HL-60/S4 treated with phorbol 12-myristate 13-acetate at 8.2 ng/mL for 4 days and 3 days (cell line): ENCODE data around the gene ZC3H8.

Experiments used
- in situ Hi-C: fragments of 300-500 bp; cut with MboI; formaldehyde crosslinking; loops from 2 replicates; pipeline ENCODE4 v1.15.0; 2022; ENCODE audit warnings: low sequenced_read_pairs

The ZC3H8 gene

DNA sequence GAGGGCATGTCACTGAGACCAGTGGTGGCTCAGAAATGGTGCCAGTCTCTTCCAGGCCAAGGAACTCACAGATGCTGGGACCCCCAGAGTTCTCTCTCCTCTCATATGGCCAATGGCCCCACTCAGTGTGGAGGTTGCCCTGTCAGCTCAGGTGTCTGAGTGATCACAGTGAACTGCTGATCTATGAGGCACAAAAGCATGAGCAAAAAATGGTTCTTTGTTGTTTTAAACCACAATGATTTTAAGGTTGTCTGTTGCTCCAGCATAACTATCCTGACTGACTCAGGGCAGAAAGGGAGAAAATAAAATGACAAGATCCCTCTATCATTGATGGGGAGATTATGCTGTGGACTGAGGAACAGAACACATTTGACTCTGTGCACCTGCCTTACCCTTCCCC is 58.9 kb downstream of the ZC3H8 start:
- in situ Hi-C loops = no loop called here

DNA sequence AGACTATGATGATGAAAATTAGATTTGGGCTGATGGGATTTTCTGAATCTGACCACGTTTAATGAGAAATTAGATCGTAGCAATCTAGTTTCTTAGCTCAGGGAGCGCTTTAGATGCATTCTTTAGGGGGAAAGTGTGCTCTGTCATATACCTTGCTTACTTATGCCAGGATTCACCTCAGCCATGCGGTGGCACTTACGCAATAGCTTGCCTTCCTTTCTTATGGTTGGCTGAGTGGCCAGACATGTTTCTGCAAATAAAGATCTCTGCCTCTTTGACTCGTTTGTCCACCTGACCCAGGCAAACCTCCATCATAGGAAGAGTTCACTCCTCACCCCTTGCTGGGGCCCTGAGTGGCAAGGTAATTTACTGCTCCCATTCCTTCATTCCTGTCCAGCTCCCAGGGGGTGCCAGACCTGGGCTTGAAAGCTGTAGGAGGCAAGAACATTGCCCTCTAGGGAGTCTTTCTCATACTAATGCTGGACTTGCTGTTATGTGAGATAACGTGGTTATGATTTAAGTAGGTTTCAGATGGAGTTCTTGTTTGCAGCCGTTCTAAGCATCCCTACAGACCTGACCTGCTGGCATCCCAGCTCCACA is 59.6 kb downstream of the ZC3H8 start:
- in situ Hi-C loops = no loop called here

DNA sequence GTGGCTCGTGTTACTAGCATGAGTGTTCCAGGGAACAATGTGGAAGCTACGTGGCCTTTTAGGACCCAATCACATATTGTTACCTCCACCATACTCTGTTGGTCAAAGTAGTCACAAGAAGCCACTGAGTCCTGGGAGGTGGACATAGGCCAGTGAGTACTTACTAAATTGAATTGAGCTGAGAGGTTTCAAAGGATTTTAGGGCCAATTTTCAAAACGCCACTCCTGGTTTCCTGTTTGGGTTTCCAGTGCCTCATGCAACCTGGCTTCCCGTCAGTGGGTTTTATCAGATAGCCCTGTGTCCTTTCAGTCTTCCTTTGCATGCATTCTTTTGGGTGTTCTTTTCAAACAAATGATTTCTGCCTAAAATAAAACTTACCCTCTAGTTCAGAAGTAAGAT is 60.4 kb downstream of the ZC3H8 start:
- in situ Hi-C loops = no loop called here

DNA sequence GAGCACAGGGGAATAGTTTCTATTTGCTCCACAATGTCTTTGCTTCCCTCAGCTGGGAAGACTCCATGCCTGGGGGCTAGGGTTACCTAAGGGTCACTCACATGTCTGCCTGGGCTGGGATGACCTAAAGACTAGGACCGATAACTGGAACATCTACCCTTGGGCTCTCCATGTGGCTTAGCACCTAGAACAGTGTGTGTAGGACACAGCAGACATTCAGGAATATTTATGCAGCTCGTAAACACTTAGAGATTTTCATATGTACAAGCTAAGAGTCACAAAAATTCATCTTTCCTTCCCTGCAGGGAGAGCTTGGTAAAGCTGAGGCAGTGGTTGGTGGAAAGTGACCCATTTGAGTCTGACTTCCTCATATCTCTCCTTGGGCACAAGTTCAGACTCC is 60.8 kb downstream of the ZC3H8 start:
- in situ Hi-C loops = no loop called here

DNA sequence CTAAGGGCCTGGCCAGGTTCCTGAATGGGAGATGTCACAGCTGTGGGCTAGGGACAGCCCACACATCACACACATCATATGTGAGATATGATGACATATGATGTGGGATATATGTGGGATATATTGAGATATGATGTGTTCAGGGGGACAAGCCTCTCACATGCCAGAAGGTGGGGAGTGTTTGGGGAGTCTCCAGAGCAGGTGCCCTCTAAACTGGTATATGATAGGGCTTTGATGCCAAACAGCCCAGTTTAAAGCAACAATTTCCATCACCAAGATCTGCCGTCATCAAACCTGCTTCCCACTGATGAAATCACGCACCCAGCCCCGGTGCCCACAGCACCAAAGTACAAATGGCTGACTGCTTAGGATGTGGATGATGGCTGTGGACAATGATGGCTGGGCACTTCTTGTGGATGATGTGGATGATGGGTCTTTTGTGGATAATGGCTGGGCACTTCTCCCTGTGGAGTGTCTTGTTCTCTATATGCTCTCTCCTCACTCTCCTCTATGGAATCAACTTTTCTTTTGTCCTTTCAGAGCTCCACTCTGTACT is 65.8 kb downstream of the ZC3H8 start:
- in situ Hi-C loops = no loop called here

DNA sequence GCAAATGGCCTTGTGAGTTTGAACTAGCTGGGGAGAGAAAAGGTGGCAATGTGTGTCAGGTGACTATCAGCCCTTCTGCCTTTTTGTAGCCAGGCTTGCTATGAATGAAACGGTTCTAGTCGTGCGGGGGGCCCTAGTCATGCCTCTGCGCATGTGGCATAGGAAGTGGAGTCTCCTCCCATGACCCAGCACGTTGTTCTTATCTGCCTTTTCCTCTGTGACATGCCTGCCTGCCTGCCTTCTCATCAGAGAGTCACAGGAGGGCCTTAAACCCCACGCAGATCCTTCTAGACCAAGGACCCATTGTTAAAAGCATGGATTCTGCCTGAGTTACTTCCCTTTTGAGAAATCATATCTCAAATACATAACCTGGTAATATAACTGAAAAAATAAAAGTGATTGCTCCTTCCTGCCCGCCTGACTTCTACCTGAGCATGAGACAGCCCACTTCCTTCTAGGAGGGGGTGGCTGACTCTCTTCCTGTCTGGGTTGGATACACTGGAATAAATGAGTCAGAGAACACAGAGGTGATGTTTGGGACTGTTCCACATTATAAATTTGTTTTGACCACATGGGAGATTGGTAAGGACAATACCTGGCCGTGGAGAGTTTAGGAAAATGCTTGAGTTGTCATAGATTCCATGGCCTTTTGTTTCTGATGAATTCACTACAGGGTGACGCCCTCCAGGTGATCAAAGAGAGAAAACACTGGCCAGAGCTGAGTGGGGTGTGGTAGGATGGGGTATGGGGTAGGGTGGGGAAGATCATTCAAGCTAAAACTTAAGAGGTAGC is 66.8 kb downstream of the ZC3H8 start:
- in situ Hi-C loops = no loop called here

DNA sequence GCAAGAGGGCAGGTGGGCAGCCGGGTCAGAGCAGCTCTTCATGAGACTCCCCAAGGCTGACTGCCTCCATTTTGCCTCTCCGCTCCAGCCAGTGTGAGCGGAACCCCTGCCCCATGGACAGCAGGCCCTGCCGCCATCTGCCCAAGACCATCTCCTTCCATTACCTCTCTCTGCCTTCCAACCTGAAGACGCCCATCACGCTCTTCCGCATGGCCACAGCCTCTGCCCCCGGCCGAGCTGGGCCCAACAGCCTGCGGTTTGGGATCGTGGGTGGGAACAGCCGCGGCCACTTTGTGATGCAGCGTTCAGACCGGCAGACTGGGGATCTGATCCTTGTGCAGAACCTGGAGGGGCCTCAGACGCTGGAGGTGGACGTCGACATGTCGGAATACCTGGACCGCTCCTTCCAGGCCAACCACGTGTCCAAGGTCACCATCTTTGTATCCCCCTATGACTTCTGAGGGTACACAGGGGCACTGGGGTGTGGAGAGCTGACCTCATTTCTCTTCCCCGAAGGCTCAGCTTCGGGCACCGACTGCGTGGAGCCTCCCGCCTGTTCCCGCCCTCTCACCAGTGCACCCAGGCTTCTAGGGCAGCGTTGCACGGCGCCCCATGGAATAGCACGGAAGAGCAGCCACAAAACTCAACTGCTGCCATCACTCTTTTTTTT is 67.7 kb downstream of the ZC3H8 start:
- in situ Hi-C loops = no loop called here

DNA sequence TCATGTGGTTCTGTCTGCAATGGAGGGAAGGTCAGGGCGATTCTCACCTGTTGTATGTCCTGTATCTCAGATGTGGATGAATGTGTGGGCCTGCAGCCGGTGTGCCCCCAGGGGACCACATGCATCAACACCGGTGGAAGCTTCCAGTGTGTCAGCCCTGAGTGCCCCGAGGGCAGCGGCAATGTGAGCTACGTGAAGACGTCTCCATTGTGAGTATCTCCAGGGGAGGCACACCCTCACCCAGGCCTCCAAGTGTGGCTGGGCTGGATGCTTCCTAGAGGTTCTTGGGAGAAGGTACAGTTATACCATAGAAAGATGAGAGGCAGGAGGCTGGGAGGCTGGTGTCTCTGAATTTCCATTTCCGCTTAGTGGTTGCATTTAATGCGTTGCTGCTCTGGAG is 69.7 kb downstream of the ZC3H8 start:
- in situ Hi-C loops = no loop called here

DNA sequence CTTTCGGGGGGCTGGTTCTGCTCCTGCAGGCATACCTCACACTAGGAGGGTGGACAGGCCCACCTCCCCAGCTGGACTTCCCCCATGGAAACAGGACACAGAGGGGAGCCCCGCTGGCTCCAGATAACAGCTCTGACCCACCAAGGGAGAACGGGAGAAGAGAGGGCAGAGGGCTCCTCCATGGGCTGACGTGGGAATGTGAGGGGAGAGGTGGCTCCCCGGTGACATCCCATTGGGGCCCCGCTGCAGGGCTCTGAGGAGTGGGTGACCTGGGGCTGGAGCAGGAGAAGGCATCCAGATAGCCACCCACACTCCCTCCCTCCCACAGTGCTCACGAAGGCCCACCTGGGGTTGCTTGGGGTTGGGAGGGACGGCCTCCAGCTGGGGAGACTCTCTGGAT is 70.7 kb downstream of the ZC3H8 start:
- in situ Hi-C loops = no loop called here

DNA sequence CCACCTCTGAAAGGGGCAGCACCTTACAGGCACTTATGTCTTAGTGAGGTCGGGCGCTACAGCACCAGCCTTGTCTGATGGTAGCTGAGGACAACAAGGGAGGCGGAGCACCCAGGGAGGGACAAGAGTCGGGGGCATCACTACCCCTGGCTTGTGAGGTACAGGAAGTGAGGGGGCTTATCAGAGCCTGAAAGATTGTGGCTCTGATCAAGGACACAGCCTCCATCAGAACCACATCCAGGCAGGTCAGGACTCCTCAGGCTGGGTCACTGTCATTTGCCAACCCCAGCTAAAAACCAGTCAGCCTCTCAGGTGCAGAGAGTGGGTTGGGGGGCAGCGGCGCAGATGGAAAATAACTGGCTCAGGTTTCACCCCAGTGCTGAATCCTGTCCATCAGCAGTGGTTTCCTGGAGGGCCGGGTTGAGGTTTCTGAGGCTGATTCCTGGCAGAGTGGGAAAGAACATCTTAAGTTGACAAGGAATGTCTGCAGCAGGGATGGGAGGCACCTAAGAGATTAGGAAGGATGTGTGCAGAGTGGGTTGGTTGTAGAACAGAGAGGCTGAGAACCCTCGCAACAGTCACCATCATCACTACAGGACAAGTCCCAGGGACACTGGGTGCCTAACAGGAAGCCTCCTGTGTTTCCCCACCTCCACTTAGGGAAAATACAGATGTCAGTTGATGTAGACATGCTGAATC is 71.4 kb downstream of the ZC3H8 start:
- in situ Hi-C loops = no loop called here

DNA sequence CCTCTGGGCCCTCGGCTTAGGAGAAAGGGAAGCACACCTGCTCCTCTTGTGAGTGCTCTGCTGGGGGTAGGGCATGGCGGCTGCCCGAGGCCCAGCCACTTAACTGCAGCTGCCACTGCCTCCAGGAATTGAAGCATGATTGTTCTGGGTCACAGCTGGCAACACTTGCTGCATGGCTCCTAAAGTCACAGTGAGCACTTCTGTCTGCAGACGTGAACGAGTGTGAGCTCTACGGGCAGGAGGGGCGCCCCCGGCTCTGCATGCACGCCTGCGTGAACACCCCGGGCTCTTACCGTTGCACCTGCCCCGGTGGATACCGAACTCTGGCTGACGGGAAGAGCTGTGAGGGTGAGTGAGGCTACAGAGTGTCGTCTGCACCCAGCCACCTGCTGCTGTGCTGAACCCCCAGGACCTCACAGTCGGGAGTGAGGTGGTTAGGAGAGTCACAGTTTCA is 72.2 kb downstream of the ZC3H8 start:
- in situ Hi-C loops = no loop called here

DNA sequence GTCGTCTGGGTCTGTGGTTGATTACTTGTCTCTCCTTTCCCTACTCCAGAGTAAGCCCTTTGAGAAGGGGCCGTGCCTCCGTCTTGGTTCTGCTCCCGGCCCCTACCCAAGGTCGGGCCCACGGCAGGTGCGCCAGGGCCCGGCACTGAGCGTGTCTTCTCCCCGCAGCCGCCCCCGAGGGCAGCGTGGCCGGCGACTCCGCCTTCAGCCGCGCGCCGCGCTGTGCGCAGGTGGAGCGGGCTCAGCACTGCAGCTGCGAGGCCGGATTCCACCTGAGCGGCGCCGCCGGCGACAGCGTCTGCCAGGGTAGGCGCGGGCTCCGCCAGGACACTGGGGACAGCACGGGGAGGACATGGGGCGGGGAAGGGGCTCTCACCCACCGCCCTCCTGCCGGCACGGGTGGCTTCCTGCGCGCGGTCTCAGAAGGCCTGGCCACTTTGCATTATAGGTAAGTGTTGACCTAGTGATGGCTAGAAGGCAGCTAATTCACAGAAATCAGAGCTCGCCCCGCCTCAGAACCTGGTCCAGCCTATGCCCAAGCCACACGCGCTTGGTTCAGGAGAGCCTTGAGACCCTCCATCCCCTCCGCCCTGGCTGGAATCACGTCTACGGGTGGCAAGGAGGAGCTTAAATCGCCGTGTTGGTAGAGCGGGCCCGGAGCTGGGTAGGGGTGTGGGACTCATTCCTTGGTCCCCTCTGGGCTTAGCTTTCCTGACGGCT is 73.1 kb downstream of the ZC3H8 start:
- in situ Hi-C loops = no loop called here

DNA sequence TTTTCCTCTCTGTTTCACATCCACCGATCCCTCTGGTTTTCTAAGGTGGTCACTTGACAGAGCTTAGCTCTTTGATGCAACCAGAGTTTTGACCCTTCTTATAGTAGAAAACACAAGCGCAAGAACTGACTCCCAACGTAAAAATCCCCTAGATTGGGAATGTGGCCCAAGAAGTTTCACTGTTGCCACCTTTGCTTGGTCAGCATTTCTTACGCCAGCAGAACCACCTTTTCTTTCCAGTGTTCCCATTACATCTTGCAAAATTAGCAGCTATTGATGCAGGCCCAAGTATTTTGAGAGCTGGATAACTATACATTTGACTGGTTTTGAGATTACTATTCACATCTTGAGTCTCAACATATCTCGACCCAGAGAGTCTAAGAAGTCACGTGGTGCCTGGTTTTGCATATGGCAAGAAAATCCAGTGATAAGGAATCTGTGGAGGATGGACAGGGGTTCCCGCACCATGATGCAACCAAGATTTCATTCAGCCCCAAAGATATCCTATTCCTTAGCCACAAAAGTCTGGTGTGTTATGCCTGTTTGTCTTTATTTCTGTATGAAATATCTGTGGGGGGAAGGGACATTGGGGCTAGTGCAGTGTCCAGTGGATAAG is 78.8 kb downstream of the ZC3H8 start:
- in situ Hi-C loops = no loop called here

DNA sequence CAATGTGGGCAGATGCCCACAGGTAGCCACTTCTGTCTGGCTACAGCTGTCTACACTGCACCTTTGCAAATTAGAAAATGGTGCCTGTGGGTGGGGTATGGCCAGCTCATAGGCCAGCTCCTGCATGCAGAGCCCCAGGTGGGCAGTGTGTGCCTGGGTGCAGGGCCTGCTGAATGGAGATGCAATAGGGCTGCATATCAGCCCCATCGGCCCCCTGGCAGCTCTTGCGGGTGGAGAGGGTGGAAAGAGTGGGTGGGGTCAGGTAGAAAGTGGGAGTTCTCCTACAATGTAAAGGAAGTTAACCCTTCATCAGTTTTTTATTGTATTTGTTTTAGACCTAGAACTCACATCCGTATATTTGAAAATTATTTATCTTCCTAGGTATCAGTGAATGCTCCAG is 79.5 kb downstream of the ZC3H8 start:
- in situ Hi-C loops = no loop called here

DNA sequence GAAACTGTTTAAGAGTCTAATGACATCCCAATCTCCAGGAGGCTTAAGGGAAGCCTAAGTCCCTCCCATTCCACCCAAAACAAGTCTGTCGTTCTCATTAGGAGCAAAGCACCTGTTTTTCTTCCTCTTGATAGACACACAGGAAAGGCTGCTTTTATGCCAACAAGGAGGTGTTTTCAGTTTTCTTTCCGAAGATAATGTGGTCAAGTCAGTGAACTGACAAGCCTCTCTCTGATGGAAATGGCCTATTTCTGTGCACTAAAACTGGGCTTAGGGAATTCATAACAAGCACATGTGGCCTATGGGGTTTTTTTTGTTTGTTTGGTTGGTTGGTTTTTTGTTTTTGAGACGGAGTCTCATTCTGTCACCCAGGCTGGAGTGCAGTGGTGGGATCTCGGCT is 80.5 kb downstream of the ZC3H8 start:
- in situ Hi-C loops = no loop called here

DNA sequence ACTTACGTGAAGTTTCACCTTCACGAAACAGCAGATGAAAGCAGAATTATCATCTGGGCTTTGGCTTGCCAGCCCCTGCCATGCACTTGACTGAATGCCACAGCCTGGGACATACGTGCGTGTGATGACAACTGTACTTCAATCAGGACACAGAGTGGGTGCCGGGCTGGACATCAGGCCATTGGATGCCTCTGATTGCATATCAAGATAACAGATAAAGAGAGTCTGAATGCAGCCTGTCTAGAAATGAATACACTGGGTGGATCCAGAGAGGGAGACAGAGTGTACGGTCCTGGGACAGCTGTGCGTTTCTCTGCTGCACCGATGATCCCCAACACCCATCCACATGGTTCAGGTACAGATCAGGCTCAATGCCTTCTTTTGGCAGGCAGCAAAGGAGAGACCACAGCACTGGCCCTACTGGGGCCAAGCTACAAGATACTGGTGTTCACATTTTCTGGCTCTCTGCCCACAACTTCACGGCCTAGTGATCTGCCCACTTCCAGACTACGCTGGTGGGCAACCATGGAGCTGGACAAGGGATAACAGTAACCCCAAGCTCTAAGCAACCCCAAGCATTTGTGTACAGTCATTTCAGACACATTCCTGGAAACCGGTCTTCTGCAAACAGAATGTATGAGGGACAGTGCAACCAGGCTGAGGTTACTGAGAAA is 81.1 kb downstream of the ZC3H8 start:
- in situ Hi-C loops = no loop called here

DNA sequence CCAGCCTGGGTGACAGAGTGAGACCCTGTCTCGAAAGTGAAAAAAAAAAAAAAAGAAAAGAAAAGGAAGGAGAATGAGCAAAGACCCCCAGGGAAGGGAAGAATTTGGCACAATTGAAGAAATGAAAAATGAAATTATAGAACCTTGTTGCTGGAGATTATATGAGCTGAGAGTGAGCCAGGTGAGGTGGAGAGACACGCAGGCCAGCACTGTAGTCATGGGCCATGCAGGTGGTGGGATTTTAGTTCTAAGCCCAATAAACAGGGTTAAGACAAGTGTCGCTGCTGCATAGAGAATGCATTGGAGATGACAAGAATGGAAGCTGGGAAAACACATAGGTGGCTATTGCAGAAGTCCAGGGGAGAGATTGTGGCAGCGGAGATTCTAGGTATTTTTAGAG is 84.3 kb downstream of the ZC3H8 start:
- in situ Hi-C loops = no loop called here

DNA sequence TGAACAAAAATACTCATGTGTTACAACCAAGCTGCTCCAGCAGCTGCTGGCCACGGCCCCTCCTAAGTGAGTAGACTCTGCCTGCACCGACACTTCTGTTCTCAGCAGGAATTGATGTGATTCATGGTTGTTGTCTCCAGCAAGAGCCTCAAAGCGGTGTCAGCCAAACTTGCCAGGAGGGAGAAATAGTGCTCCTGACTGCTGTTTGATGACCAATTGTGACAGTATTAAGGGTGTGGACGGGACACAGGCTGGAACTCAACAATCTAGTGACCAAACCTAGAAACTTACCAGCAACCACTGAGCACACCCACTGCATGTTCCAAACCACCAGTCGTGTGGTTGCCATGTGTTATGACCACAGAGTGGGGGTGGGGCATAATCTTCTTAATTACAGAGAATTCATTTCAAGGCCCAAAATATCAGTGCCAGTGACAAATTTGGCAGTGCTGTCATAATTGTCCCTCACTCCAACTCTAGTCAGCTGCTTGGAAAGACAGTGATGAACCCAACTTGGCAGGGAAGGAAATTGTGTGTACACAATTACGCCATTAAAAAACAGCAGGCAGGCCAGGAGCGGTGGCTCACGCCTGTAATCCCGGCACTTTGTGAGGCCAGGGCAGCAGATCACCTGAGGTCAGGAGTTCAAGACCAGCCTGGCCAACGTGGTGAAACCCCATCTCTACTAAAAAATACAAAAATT is 86.3 kb downstream of the ZC3H8 start:
- in situ Hi-C loops = no loop called here
